ENCODE measurements around the gene ARVCF. TPM values are rescaled to one million over a fixed set of nuclear protein-coding genes. Genes with fewer than 3 reads are reported as not detected.
"Not testable (repeated sequence)": the region's sequence is repeated elsewhere in the genome, so short reads cannot be mapped to it uniquely, and the experiment has no call there.

ARVCF gene
- total and polyA plus RNA-seq, 2 experiments from 2014 or later, result 1.1 to 4.0 TPM

GRCh38 chr22:19930551-19931486, 85.8 kb downstream of the ARVCF start:
- no peak overlapping the region for H3K9ac ChIP-seq
- H3K4me1 ChIP-seq (ENCODE audit: insufficient read depth), result no peaks in the 10 kb centered on the region
- H3K27ac ChIP-seq, result no peak overlapping the region
- no peaks in the 10 kb centered on the region for H3K9me3 ChIP-seq (ENCODE audit: low read depth)
- H3K79me2 ChIP-seq (ENCODE audit: insufficient read depth), result 0 out of 2 replicates have a peak, but pooled peaks cover 7% of the 10 kb centered on the region
- H3K4me3 ChIP-seq, result no peak overlapping the region
- H3F3A ChIP-seq (ENCODE audit: insufficient read depth), result no peaks in the 10 kb centered on the region
- no peaks in the 10 kb centered on the region for H3K27me3 ChIP-seq (replicated peaks; ENCODE audit: insufficient read depth)
- H3K36me3 ChIP-seq (ENCODE audit: low read depth), result no peaks in the 10 kb centered on the region
- no peaks in the 10 kb centered on the region for H3K9me2 ChIP-seq (ENCODE audit: insufficient read depth)
- no peaks in the 10 kb centered on the region for H4K20me1 ChIP-seq (ENCODE audit: insufficient read depth)
- no peak overlapping the region for H3K4me2 ChIP-seq (ENCODE audit: unreplicated experiment)
- in situ Hi-C loops (cut with MboI), result no loop called here
- no peak for DNase-seq
- no peak overlapping the region for H2AFZ ChIP-seq
- WGBS, 2 experiments (ENCODE audit: low coverage in 1 of 2, low lambda C conversion rate in 2 of 2, missing lambda C conversion rate in 2 of 2), result 89 to 91% methylated on average over 21 of the region's 21 CpGs
- TF ChIP-seq EZH2phosphoT487 (IDR thresholded peaks at IDR 0.05; ENCODE audit: insufficient read depth, low read depth) (no peak), EZH2 (IDR thresholded peaks at IDR 0.05; ENCODE audit: insufficient read depth, poor library complexity, severe bottlenecking) (no peak)

- 90 to 95% methylated on average over 21 of the region's 21 CpGs for WGBS, 2 experiments (ENCODE audit: low coverage in 1 of 2, low lambda C conversion rate in 2 of 2, missing lambda C conversion rate in 2 of 2)
- no peaks in the 10 kb centered on the region for H3K36me3 ChIP-seq (ENCODE audit: low read depth)
- H3K27ac ChIP-seq, result no peak overlapping the region
- no peak overlapping the region for H2AFZ ChIP-seq
- TF ChIP-seq EZH2 (IDR thresholded peaks at IDR 0.05; ENCODE audit: insufficient read depth, poor library complexity, severe bottlenecking) (no peak), EZH2phosphoT487 (IDR thresholded peaks at IDR 0.05; ENCODE audit: insufficient read depth, low read depth) (no peak)
- no peaks in the 10 kb centered on the region for H3K27me3 ChIP-seq (replicated peaks; ENCODE audit: insufficient read depth)
- no peak for DNase-seq
- H3K4me3 ChIP-seq, result no peak overlapping the region
- no peak overlapping the region for H3K4me2 ChIP-seq (ENCODE audit: unreplicated experiment)
- no peak overlapping the region for H3K9ac ChIP-seq
- H3F3A ChIP-seq (ENCODE audit: insufficient read depth), result no peaks in the 10 kb centered on the region
- in situ Hi-C loops (cut with MboI), result no loop called here
- no peaks in the 10 kb centered on the region for H3K9me2 ChIP-seq (ENCODE audit: insufficient read depth)
- H3K79me2 ChIP-seq (ENCODE audit: insufficient read depth), result 0 out of 2 replicates have a peak, but pooled peaks cover 3% of the 10 kb centered on the region
- H3K9me3 ChIP-seq (ENCODE audit: low read depth), result no peaks in the 10 kb centered on the region
- H3K4me1 ChIP-seq (ENCODE audit: insufficient read depth), result no peaks in the 10 kb centered on the region
- H4K20me1 ChIP-seq (ENCODE audit: insufficient read depth), result no peaks in the 10 kb centered on the region
Measured at GRCh38 chr22:19929586-19930550, 86.8 kb downstream of the ARVCF start.

GRCh38 chr22:19928207-19928606, 88.4 kb downstream of the ARVCF start:
- 90% methylated on average over 11 of the region's 11 CpGs for WGBS, 2 experiments (ENCODE audit: low coverage in 1 of 2, low lambda C conversion rate in 2 of 2, missing lambda C conversion rate in 2 of 2)

GRCh38 chr22:19927696-19928095, 88.9 kb downstream of the ARVCF start:
- Histone ChIP-seq H3K9ac (no peak overlapping the region), H3K79me2 (ENCODE audit: insufficient read depth) (no peaks in the 10 kb centered on the region), H2AFZ (no peak overlapping the region), H3K27me3 (replicated peaks; ENCODE audit: insufficient read depth) (no peaks in the 10 kb centered on the region), H3K4me1 (ENCODE audit: insufficient read depth) (no peaks in the 10 kb centered on the region), H3K9me2 (ENCODE audit: insufficient read depth) (no peaks in the 10 kb centered on the region), H3K4me3 (no peak overlapping the region), H3F3A (ENCODE audit: insufficient read depth) (no peaks in the 10 kb centered on the region), H3K4me2 (ENCODE audit: unreplicated experiment) (no peak overlapping the region), H3K27ac (no peak overlapping the region), H4K20me1 (ENCODE audit: insufficient read depth) (no peaks in the 10 kb centered on the region), H3K9me3 (ENCODE audit: low read depth) (no peaks in the 10 kb centered on the region), H3K36me3 (ENCODE audit: low read depth) (no peaks in the 10 kb centered on the region)
- TF ChIP-seq EZH2 (IDR thresholded peaks at IDR 0.05; ENCODE audit: insufficient read depth, poor library complexity, severe bottlenecking) (no peak), EZH2phosphoT487 (IDR thresholded peaks at IDR 0.05; ENCODE audit: insufficient read depth, low read depth) (no peak)
- no peak for DNase-seq
- in situ Hi-C loops (cut with MboI), result no loop called here
- WGBS, 2 experiments (ENCODE audit: low coverage in 1 of 2, low lambda C conversion rate in 2 of 2, missing lambda C conversion rate in 2 of 2), result 83 to 87% methylated on average over 7 of the region's 7 CpGs

More at GRCh38 chr22:19928207-19928606, 88.4 kb downstream of the ARVCF start:
- Histone ChIP-seq H3K36me3 (ENCODE audit: low read depth) (no peaks in the 10 kb centered on the region), H3K9me3 (ENCODE audit: low read depth) (no peaks in the 10 kb centered on the region), H3K9ac (no peak overlapping the region), H4K20me1 (ENCODE audit: insufficient read depth) (no peaks in the 10 kb centered on the region), H2AFZ (no peak overlapping the region), H3F3A (ENCODE audit: insufficient read depth) (no peaks in the 10 kb centered on the region), H3K4me3 (no peak overlapping the region), H3K4me2 (ENCODE audit: unreplicated experiment) (no peak overlapping the region), H3K79me2 (ENCODE audit: insufficient read depth) (no peaks in the 10 kb centered on the region), H3K27ac (no peak overlapping the region), H3K27me3 (replicated peaks; ENCODE audit: insufficient read depth) (no peaks in the 10 kb centered on the region), H3K9me2 (ENCODE audit: insufficient read depth) (no peaks in the 10 kb centered on the region), H3K4me1 (ENCODE audit: insufficient read depth) (no peaks in the 10 kb centered on the region)
- in situ Hi-C loops (cut with MboI), result no loop called here
- no peak for DNase-seq
- TF ChIP-seq EZH2 (IDR thresholded peaks at IDR 0.05; ENCODE audit: insufficient read depth, poor library complexity, severe bottlenecking), result no peak
- no peak for TF ChIP-seq EZH2phosphoT487 (IDR thresholded peaks at IDR 0.05; ENCODE audit: insufficient read depth, low read depth)

- H3K36me3 ChIP-seq (ENCODE audit: low read depth); H3K27ac ChIP-seq; DNase-seq; H3K27me3 ChIP-seq (replicated peaks; ENCODE audit: insufficient read depth); H3K9me2 ChIP-seq (ENCODE audit: insufficient read depth); H2AFZ ChIP-seq; H3K4me2 ChIP-seq (ENCODE audit: unreplicated experiment); in situ Hi-C loops (cut with MboI); H3K9me3 ChIP-seq (ENCODE audit: low read depth); H3K9ac ChIP-seq; H3K4me1 ChIP-seq (ENCODE audit: insufficient read depth); H3K79me2 ChIP-seq (ENCODE audit: insufficient read depth); H3F3A ChIP-seq (ENCODE audit: insufficient read depth); H3K4me3 ChIP-seq; H4K20me1 ChIP-seq (ENCODE audit: insufficient read depth): not testable (repeated sequence)
- WGBS, 2 experiments (ENCODE audit: low coverage in 1 of 2, low lambda C conversion rate in 2 of 2, missing lambda C conversion rate in 2 of 2), result 97 to 98% methylated on average over 7 to 11 of the region's 11 CpGs
Measured at GRCh38 chr22:19926028-19926427, 90.6 kb downstream of the ARVCF start.
